ENCODE measurements around the gene TMEM200B.

GRCh38 chr1:29172415-29172939 lies 48.8 kb upstream of the TMEM200B start:
- TF ChIP-seq CTCF (IDR thresholded peaks at IDR 0.05) (no peak), POLR2A (IDR thresholded peaks at IDR 0.05) (no peak)
